ENCODE measurements around the gene GTF2H1.

The GTF2H1 gene

GRCh38 chr11:18321969-18322711 is at the start of gene GTF2H1, which contains the start of gene HPS5:
Gene GTF2H1, plus strand, starts transcription at chr11:18322567. Its CDS starts 10,508 bp downstream, at chr11:18333075.
Gene HPS5, minus strand, starts transcription at chr11:18322140. Its CDS starts 4,282 bp downstream, at chr11:18317858.
- DNase-seq, result peak; percentile 92 to 99 (median 97)
- intact Hi-C loops (cut with DNase I), result loop anchor here (2.0 kb wide), 2 partner anchors 73 to 205 kb away; partner anchors contain the start of genes LDHA and TSG101

DNA sequence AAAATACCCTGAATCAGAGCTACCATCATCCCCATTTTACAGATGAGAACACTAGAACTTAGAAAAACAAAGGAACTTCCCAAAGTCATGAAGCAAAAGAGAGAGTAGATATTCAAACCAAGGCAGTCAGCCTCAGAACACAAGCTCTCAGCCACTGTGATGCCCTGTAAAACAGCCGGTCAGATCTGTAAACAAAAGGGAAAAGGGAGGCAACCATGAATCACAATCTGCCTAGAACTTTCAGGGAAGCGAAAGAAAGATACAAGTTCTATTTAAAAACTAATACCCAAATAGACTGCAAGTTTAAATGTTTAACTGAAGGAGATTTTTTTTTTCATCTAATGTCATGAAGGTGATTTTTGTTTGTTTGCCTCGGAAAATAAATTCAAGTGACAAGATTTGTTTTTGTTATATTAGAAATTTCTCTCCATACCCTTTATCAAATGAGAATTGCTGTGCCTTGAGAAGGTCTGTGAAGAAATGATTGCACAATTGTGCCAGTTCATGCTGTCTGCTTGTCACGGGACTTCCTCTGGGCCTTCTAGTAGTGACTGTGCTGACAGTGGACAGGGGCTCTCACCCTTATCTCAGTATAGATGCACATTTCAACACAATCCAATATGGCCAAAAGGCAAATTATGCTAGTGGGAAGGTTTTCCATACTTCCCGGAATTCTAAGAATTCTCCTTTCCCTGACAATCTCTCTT is 44.6 kb upstream of the GTF2H1 start:
- DNase-seq, result peak in 25 of 42 donors; percentile 7 to 54 (median 24)
- intact Hi-C loops (cut with DNase I), result no loop called here

DNA sequence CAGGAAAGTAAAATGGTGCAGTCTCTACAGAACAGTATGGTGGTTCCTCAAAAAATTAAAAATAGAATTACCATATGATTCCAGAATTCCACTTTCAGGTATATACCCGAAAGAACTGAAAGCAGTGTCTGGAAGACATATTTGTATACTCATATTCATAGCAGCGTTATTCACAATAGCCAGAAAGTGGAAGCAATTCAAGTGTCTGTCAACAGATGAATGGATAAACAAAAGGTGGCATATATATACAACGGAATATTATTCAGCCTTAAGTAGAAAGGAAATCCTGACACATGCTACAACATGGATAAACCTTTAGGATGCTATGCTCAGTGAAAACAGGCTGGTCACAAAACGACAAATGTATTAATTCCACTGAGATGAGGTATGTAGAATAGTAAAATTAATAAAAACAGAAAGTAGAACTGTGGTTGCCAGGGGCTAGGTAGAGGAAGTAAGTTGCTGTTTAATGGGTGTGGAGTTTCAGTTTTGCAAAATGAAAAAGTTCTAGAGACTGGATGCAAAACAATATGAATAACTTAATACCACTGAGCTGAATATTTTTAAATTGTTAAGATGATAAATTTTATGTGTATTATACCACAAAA is 41.8 kb upstream of the GTF2H1 start:
- intact Hi-C loops (cut with DNase I), result no loop called here
- DNase-seq, result no peak

DNA sequence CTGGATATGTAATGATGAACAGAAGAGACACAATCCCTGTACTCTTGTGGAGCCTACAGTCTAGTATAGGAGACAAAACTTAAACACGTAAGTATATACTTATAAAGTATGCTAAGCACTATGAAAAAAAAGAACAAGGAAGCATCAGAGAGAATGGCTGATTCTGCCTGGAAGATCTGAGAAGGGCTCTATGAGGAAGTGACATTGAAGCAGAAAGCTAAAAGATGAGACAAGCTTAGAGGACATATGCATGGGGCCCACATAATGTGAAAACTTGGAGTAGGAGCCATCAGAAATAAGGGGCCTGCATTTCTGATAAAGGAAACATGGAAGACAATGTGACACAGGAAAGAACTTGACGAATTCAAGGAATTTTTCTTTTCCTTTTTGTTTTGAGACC is 39.7 kb upstream of the GTF2H1 start:
- intact Hi-C loops (cut with DNase I), result no loop called here
- no peak for DNase-seq

DNA sequence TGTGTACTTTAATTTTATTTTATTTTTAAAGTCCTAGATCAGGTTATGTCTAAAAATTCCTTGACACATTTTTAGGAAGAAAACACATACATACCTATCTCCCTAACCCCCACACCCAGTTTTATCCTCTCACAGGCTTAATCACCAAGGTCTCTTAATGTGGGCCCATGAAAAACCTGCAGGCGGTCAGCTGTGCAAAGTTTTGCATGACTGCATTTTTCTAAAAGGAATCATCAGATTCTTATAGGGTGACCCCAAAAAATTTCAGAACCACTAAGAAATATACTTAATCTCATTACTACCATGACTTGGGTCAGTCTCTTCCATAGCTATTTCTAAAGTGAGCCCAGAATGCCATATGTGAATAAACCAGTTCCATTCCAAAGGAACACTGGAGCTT is 36.5 kb upstream of the GTF2H1 start:
- DNase-seq, result no peak
- intact Hi-C loops (cut with DNase I), result no loop called here

- intact Hi-C loops (cut with DNase I), result no loop called here
- DNase-seq, result no peak
Observed at GRCh38 chr11:18288911-18289310, 33.5 kb upstream of the GTF2H1 start.

GRCh38 chr11:18294862-18295261 is 27.5 kb upstream of the GTF2H1 start:
- DNase-seq, result no peak
- intact Hi-C loops (cut with DNase I), result no loop called here

DNA sequence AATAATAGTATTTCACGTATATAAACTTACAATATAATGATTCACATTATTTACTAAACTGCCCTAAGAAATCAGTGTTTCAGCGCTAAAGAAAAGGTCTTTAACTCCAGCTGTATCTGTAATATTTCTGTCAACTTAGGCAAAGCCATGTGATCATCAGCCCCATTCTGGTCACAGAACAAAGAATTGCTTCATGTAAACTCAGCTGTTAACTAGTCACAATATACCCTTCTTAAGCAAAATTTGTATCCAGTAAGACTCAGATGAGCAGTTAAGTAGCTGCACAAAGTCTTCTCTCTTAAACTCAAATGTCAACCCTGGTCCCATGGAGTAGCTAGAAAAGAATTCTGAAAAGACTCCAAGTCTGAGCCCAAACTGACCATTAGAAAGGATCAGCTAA is 27.1 kb upstream of the GTF2H1 start:
- intact Hi-C loops (cut with DNase I), result no loop called here
- DNase-seq, result peak in 2 of 42 donors; percentile 8 to 17

DNA sequence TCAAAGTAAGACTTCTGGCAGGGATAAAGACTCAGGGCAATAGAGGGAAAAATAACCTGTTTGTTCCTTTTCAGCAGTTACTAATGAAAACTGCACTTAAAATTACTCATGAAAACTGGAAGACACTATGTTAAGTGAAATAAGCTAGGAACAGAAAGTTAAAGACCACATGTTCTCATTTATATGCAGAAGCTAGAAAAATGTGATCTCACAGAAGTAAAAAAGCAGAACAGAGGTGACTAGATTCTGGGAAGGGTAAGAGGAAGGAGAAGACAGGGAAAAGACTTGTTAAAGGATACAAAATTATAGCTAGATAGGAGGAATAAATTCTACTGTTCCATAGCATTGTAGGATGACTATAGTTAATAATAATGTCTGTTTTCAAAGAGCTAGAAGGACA is 22.6 kb upstream of the GTF2H1 start:
- DNase-seq, result no peak
- intact Hi-C loops (cut with DNase I), result no loop called here

DNA sequence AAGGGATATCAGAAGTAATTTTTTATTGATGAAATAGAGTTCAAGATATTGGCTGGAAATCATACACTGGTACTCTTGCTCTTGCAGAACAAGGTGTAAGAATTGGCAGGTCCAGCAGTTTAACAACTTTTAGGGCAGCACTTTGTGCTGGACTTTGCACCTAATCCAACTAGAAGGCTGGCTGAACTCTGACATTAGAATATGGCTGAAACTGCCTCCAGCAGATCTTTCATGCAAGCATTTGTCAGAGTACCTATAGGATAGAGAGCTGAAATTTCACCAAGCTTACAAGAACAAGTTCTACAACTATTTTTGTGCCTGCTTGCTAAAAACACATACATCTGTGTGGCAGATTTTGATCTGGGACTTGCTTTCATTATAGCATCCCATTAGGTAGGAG is 17.6 kb upstream of the GTF2H1 start:
- no peak for DNase-seq
- intact Hi-C loops (cut with DNase I), result no loop called here

DNA sequence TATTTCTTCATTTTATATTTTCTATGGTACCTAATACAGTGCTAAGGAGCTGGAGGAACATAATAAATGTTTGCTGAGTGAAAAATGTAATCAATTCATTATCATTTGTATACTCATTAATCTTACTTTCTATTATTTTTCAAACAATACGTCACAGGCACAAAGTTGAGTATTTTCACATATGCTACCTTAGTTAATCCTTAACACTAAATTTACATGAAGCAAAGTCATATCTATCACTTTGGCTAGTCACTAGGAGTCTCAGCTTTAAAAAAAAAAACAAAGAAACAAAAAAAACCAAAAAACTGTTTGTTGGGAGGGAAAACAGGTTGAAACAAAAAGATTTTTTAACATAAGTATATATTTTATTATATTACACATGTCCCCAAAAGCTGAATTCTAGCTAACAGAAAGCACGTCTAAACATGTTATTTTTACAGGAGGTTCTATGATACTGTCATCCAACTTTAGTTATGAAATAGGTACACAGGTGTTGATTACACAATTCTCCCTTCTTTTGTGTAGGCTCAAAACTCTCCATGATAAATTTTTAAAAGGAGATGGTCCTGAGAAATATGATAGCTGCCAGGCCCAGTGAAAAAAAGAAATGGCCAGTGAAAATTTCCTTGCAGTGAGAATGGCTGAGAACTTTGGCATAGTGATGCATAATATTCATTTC is 14.8 kb upstream of the GTF2H1 start:
- intact Hi-C loops (cut with DNase I), result no loop called here
- DNase-seq, result no peak

- intact Hi-C loops (cut with DNase I), result no loop called here
- DNase-seq, result no peak
Observed at GRCh38 chr11:18308242-18308641, 14.1 kb upstream of the GTF2H1 start.

DNA sequence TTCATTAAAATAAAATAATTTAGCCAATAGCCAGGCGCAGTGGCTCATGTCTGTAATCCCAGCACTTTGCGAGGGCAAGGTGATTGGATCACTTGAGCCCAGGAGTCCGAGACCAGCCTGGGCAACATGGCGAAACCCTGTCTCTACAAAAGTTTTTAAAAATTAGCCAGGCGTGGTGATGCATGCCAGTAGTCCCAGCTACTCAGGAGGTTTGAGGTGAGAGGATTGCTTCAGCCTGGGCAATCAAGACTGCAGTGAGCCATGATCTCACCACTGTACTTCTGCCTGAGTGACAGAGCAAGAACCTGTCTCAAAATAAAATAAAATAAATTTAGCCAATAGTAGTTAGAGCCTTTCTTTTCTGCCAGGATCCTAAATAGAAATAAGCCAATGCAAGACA is 12.7 kb upstream of the GTF2H1 start:
- DNase-seq, result no peak
- intact Hi-C loops (cut with DNase I), result no loop called here

DNA sequence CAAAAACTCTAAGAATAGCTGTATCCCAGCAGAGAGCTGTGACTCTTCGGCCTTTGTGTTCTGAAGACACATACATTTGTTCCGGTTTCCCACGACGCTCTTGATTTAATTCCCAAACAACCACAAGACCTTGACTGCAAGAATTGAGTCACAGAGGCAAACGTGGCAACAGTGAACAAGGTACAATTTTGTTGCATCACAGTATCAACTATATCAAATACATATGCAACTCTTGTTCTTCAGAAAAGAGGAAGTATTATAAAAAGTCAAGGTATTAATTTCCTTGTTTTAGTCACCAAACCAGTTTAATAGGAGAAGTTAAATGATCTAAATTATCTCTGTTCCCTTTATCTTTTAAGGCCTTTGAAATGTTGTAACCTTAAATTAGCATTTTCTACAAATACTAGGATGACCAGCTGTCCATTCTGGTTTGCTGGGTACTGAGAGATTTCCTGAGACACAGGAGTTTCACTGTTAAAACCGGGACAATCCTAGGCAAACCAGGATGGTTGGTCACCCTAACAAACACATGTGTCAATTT is 11.5 kb upstream of the GTF2H1 start:
- DNase-seq, result no peak
- intact Hi-C loops (cut with DNase I), result no loop called here

GRCh38 chr11:18312012-18312411 is 10.4 kb upstream of the GTF2H1 start:
- intact Hi-C loops (cut with DNase I), result no loop called here

GRCh38 chr11:18312663-18313420 is 9.5 kb upstream of the GTF2H1 start:
- intact Hi-C loops (cut with DNase I), result no loop called here
- no peak for DNase-seq

More at GRCh38 chr11:18312012-18312411, 10.4 kb upstream of the GTF2H1 start:
- DNase-seq, result no peak

GRCh38 chr11:18313965-18314763 is 8.2 kb upstream of the GTF2H1 start:
- intact Hi-C loops (cut with DNase I), result no loop called here
- no peak for DNase-seq

All from head of caudate nucleus (tissue), 42 donors.